Stimulated activated CD4-positive, alpha-beta T cell treated with anti-CD3 and anti-CD28 coated beads, TNF-alpha, amount 100 ng/mL, for 1 hour (primary cell): ENCODE measurements around the gene KCNIP2.
A peak's percentile ranks its signal among the peaks of the same experiment; 100 is the strongest.

Experiments used
- DNase-seq, 3 donors: peaks; one replicate each; pipeline ENCODE4 v3.0.0-alpha.2; 2020; ENCODE audit warnings: low read depth in 3 of 3, low spot score in 1 of 3

The KCNIP2 gene

DNA sequence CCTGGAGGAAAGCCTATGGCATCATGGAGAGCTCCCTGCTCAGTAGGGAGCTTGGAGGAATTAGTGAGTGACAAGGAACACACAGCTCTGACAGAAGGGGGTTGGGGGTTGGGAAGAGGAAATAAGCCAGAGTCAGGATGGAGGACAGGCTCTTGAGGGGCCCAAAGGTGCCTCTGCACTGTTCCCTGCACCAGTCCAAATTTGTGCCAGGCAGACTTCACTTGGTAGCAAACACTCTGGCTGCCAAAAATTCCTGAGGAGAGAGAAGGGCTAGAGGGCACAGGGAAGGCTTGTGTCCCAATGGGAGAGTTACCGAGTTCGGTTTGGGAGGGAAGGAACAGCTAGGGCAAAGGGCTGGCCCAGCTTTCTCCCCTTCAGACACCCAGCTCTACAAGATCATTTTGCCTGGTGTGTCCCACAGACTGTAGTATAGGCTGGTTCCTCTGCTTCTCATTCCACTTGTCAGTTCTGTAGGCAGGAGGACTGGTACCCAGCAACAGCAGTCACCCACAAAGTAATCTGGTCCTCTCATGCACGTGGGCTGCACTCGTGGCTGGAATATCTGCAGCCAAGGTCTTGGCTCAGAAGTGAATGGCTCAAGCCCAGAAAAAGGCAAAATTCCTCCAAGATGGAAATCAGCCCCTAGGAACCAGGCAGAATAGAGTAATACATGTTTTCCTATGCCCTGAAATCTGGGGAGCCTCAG lies 8.0 kb upstream of the KCNIP2 start:
- DNase-seq = no peak

DNA sequence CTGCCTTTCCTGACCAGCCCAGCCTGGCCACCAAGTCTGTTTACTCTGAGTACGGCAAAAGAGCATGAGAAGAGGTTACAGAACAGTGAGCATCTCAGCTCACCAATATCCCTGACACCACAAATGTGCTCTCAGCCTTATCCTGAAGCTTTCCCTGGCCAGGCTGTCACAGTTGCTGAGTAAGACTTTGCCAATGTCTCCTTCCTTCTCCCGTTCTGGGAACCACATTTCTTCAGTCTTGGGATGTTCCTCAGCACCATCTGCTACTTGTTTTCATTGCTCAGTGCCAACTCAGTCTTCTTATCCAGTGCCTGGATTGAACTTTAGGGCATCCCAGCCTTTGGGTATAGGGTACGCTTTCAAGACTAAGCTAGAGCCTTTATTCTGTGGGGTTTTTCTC lies 7.1 kb upstream of the KCNIP2 start:
- no peak for DNase-seq

DNA sequence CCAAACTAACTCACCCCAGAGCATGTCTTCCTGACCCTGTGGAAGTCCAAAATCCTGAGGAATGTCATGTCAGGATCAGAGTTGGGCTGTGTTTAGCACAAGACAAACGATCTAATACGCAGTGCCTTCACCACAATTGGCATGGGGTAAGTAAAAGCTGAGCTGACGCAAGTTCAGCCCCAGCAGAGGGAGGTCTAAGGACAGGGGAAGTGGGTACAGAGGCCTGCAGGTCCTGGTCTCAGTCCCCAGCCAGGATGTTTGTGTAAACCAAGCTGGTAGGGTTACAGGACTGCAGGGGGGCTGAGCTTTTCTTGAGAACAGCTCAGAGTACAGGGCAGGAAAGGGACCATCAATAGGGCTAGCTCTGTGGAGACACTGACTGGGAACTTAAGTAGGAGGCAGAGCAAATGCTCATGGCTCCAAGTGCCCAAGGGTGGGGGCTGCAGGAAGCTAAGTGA lies 5.3 kb upstream of the KCNIP2 start:
- DNase-seq = no peak

DNA sequence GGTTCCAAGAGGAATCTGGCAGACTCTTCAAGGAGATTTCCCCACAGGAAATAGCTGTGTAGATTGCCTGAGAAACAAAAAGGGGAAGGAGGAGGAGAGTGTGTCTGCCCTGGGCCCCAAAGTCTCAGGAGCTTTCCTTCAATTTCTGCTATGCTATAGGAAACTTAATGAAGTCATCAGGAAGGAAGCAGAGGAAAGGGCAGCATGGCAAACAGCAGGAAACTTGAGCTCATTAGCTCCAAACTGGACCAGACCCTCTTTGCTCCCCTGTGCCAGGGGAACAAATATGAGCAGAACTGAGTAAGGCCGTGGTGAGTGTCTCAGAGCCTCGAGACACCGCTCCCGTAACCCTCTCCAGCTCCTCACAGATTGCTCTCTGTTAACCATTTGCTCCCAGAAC lies 4.8 kb upstream of the KCNIP2 start:
- no peak for DNase-seq

DNA sequence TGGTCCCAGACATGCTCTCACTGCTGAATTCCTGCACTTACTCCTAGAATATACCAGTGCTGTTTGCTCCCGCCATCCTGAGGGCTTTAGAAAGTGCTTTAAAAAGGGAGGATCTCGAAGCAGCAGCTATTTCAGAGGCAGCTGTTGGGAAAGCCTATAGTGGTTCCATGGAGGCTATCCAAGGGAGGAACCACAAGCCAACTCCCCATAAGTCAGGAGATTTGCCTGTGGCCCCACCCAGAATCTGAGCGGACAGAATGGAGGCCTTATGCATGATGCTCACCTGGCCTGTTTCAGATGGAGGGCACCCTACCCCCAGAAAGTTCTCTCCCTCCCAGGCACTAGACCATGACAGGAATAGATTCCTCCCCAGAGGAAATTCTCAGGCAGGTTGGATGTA lies 2.3 kb upstream of the KCNIP2 start:
- DNase-seq = no peak

DNA sequence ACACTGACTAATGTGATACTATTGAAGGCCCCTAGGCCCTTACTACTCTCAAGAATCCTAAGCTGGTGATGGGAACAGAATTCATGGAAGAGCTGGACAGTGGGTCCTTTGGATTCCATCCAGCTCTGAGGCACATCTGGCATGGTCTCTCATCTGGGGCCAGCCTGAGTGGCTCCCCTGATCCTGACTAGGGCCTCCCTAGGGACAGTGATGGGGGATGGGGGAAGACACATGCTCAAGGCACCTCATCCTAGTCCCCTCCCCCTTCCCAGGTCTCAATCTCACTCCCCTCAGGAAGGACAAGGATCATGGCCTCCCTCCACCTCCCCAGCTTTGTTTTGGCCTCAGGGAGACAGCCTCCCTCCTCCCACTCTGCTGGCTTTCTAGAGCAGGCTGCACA lies 1.8 kb downstream of the KCNIP2 start:
- no peak for DNase-seq

DNA sequence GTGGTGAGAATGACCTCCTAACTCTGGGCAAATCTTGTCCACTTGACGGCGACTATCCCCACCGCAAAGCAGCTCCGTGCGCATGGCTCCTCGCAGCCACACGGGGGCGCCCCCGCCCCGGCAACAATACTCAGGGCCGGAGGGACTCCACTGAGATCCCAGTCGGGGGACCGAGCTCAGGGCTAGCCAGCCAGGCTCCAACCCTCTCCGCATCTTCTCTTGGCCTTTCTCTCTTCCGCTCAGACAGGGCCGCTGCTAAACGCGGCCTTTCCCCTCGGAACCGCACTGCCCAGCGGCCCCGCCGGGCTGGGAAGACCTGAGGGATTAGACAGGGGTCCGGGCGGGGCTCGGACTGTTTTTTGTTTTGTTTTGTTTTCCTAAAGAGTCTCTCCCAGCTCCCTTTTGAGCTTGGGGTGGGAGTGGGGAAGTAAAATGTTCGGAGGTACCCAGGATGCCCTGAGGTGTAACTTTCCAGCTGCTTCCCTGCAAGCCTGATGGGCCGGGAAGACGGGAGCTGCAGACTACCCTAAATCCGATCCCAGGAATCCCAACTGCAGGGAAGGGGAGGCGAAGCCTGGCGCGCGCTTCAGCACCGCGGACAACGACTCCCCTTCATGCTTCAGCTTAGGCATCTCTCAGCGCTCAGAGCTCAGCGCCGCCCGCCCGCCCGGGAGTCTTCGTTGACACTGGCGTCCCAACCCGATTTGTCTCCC lies 2.7 kb downstream of the KCNIP2 start:
- peak in 1 of 3 donors; percentile 63 for DNase-seq

DNA sequence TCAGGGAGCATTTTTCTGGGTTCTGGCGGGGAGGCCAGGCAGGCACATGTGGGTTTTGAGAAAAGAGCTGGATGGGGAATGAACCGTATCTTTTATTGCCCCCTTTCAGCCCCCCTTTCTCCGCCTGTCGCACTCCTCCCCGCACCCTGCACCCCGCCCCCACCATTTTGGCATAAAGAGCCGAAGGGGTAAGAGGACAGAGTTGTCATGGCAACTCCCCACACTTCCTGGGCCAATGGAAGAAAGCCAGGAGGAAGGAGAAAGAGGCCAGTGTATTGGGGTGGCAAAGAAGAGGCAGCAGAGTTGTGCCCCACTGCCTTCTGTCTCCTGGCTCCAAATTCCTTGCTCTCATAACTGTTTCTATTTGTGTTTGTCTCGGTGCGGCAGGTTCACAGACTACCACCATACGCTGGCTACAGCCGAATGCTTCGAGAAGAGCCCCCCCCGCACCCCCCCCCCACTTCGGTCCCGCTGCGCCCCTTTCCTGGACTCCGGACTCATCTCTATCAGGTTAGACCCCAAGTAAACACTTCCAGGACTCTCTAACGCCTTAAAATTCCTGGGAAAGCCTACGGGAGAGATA lies 3.4 kb downstream of the KCNIP2 start:
- DNase-seq = no peak

DNA sequence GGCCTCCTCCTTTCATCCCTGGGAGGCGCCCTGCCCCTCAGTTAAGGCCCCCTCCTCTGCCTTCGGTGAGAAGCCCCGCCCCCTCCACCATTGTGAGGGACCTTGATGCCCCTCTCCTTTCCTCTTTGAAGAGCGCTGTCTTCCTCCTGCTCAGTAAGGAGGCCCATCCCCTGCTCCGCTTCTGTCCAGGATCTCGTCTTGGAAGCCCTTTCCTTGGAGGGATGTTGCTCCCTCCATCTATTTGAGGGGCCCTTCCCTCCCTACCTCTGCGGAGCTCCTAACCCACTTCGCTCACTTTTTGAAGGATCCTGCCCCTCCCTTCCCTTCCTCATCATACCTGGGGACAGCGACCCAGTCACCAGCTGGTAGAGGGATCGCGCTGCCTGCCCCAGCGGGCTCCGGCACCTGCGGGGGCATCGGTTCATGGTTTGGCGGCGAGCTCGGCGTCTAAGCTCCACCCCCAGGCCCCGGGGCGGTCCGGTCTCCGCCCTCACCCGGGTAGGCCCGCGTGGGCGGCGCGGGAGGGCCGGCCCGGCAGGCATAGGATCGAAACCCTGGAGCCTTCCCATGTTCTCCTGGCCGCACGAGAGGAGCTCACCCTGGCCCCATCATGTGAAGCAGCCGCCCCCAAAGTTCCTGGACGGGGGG lies 4.1 kb downstream of the KCNIP2 start:
- peak in 1 of 3 donors; percentile 52 for DNase-seq

DNA sequence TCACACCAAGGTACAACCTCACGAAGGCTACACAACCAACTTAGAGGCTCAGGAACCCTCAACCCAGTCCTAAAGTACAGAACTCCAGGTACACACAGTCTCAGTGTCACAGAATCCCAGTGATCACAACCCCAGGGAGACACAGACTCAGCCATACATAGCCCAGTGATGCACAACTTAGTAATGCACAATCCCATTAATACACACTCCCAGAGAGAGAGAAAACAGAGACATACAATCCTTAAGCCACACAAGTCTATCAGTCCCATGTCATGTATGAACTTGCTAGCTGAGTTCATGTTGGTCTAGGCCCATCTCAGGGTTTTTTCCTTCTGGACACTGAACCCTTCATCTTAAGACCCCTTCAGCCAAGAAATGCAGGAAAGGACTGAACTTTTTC lies 4.6 kb downstream of the KCNIP2 start:
- no peak for DNase-seq

DNA sequence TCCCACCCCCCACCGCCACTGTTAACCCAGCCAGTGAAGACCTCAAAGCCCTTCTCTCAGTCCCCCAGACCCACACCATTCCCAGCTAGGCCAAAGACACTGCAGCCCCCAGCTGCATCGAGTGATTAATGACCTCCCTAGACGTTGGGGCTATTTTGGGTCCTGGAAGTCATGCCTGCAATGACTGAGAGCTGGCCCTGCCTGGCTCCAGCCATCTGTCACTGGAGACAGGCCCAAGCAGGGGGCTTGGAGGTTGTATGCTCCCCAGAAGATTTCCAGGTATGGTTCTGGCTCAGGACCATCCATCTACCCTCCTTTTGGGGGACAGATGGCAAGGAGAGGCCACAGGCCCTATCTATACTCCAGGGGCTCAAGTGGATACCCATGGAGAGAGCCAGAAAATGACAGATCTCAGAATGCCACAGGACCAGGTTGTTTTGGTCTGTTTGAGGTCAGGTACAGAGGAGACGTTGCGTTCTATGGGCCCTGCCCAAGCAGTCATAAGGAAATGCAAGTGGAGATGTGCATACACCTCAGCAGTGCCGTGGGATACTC lies 5.1 kb downstream of the KCNIP2 start:
- DNase-seq = no peak

DNA sequence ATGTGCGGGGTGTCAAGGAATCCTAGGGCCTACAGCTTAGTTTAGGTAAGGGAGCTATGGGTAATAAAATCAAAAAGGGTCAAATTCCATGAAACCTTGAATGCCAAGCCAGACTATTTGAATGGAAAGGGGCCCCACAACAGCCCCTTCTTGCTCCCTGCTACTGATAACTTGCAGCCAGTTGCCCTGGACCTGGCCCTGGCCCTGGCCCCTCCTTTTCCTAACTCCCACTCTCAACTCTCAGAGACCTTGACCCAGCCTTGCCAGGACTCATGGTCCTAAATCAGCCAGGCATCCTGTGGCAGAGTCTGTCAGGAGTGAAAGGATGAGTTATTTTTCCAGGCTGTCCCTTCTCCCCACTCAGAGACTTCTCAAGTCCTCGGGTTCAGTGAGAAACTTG lies 5.9 kb downstream of the KCNIP2 start:
- DNase-seq = no peak

DNA sequence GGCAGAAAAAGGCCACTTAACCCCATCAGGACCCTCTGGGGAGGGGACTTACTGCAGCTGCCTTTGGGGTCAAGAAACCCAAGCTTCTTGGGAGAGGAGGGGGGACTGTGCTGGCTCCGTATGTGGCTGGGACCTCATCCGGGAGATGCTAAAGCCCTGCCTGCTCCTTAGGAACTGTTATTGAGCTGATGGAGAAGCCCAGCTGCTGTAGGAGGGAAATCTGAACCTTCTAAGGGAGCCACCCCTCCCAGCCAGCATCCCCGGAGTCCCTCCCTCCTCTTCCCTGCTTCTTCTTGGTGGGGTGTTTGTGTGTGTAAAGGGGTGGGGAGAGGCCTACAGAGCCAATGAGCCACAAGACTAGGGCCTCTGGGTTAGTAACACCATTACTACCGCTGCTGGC lies 8.2 kb downstream of the KCNIP2 start:
- no peak for DNase-seq

DNA sequence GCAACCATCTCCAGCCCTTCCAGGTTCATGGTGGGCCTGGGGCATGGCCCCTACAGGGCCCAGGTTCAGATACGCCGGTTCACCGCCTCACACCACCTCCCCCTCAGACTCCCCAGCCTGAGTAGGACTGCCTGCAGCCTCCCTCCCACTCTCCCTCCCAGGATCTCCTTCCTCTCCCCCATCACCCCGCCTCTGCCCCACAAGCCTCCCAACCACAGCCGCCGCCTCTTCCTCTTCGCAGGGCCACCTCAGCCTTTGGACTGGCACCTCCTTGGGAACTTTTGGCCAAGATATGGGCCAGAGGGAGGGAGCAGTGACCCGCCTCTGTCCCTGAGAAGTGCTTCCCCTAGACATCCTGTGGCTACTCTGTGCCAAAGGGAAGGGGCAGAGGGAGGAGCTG lies 9.3 kb downstream of the KCNIP2 start:
- DNase-seq = no peak

DNA sequence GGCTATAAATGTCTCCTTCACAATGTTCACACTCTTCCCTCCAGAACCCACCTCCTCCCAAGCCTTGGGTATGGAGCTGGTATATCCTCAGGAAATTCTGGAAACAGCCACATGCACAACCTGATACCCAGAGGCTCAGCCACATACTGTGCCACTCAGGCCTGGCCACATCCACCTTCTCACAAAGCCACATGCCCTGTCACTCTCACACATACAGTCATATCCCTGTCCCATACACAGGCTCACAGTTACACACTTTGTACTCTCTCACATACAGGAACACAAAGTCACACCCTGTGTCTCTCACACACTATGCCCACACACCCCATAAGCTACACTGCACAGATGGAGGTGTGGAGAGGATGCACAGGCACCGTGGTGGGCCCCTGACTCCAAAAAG lies 10.1 kb downstream of the KCNIP2 start:
- DNase-seq = no peak

DNA sequence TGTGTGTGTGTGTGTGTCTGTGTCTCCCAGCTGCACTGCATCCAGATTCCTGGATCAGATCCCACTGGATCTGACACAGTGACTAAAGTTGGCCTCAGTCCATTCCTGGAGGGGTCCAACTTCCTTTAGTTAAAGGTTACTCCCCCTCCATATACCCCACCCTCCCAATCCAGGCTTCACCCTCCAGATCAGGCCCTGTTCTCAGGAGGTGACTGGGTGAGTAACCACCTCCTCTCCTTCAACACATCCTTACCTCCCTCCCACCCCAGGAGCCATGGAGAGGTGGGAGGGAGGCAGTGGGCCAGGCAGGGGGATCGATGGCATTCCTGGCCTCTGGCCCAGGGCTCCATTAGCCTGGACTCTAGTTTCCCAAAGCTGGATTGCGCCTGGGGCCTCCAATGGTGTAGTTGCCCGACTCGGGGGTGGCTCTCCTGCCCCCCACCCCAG lies 11.3 kb downstream of the KCNIP2 start:
- DNase-seq = no peak

DNA sequence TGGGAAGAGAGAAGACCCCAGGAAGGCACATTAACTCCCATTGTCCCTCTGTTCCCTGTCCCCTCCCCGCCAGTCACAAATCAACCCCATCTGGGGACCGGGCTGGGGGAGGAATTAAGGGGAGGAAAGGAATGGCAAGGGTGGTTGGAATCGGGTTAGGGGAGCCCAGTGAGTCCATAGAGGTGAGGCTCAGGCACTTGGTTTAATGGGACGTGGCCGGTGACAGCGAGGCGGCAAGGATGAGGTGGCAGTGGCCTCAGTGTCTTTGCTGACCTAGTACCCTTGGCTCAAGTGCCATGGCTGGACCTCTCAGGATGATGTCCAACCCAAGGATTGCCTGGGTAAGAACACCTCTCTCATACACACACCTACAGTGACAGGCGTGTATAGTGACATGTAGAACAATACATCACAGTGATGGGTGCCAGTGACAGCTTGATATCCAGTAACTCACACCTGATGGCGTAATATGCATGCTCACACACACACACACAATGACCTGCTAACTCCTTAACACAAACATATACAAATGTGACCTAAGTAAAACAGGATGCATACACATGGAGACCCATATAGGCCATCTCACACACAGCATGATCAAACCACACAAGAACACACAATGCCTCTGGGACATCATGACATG lies 12.3 kb downstream of the KCNIP2 start:
- no peak for DNase-seq

DNA sequence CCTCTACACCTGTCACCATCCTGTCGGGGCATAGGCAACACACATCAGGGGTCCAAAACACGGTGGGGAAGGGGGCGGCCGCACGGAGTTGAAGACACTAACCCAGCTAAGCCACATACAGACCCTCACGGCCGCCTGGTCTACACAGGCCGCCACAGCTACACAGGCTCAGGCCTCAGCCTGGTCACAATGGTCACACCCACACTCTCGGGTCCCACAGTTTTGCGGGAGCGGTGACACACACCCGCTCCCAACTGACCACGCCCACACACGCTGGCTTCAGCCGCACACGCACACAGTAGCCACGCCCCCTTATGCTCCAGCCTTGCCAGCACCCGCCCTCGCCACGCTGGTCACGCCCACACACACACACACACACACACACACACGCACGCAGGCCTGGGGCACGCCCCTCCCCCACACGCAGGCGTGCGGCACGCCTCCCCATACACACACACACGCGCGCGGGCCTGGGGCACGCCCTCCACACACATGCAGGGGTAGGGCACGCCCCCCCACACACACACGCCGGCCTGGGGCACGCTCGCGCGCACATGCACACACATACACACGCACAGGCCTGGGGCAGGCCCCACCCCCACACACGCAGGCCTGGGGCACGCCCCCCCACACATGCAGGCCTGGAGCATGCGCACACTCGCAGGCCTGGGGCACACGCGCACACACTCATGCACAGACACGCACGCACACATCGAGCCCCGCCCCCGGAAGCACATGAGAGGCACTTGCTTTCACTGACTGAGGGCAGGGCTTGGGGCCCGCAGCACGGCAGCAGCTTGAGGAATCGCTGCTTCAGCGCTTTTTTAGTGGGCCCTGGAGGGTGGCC lies 13.1 kb downstream of the KCNIP2 start:
- peak; percentile 83 to 89 (median 86) for DNase-seq

DNA sequence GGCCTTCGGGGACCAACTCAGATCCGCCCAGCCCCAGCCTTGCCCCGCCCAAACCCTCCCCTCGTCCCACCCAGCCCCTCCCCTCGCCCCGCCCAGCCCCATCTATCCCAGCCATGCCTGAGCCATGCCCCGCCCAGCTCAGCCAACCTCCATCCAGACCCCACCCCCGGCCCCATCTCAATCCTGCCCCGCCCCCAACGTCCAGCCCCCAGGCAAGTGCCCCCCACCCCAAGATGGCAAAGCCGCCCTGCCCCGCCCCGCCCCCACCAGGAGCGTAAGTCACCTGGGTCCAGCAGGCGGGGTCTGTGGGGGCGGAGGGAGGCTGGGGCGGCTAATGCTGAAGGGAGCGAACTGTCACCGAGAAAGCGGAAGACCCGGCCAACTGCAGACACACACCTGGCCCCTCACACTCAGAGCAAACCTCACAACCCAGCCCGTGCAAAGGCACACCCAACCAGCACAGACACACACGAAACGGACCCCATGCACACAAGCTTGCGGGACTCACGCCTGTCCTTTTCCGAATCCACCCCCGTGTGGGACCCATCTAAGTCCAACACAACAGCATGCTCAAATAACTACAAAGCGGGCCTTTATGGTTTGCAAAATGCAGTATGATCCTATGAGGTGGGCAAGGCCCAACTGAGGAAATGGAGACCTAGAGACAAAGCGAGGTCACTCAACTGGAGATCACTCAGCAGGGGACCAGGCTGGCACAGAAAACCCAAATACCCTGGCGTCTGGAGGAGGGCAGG lies 13.9 kb downstream of the KCNIP2 start:
- DNase-seq = peak in 1 of 3 donors; percentile 46
